Measurements from ENCODE around the gene P2RY14.

DNA sequence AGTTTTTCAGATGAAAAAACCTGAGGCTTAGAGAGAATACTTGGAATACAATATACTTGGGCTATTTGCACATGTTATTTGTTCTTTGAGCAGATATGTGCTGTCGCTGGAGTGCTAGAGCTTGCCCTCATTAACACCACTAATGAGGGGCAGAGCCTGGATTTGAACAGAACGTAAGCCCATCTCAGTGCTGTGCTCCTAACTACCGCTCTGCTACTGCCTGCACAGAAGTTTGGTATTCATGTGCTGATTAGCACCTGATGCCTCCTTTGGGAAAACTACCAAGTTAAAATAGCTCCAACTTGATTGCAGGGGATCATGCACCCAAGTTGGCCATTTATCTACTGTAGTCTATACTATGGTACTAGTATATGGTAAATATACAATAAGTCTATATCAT is 34.6 kb upstream of the P2RY14 start:
- TF ChIP-seq, protein P1, sequence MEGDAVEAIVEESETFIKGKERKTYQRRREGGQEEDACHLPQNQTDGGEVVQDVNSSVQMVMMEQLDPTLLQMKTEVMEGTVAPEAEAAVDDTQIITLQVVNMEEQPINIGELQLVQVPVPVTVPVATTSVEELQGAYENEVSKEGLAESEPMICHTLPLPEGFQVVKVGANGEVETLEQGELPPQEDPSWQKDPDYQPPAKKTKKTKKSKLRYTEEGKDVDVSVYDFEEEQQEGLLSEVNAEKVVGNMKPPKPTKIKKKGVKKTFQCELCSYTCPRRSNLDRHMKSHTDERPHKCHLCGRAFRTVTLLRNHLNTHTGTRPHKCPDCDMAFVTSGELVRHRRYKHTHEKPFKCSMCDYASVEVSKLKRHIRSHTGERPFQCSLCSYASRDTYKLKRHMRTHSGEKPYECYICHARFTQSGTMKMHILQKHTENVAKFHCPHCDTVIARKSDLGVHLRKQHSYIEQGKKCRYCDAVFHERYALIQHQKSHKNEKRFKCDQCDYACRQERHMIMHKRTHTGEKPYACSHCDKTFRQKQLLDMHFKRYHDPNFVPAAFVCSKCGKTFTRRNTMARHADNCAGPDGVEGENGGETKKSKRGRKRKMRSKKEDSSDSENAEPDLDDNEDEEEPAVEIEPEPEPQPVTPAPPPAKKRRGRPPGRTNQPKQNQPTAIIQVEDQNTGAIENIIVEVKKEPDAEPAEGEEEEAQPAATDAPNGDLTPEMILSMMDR (IDR thresholded peaks at IDR 0.05; ENCODE audit: borderline replicate concordance, extremely low read depth, low read length, poor library complexity, severe bottlenecking), result no peak
- no peak for TF ChIP-seq EZH2 (IDR thresholded peaks at IDR 0.05; ENCODE audit: borderline replicate concordance, low read depth, low read length, severe bottlenecking)

Data from DND-41 (cell line).